K562 (cell line): ENCODE measurements around the gene AKT1. TPM values are rescaled to one million over a fixed set of nuclear protein-coding genes. Genes with fewer than 3 reads are reported as not detected.

ENCODE experiments used
- CREB3 ChIP-seq: fragments of 450-650 bp; conservative IDR thresholded peaks from 2 replicates; pipeline ENCODE4 v1.6.1; 2016; ENCODE audit warnings: missing genetic modification characterization, low read depth, mild to moderate bottlenecking, missing compliant biosample characterization, moderate library complexity
- MNT ChIP-seq, 2 experiments: fragments of 450-650 bp; conservative IDR thresholded peaks; 2 replicates each; pipeline ENCODE4 v1.6.1; 2017; ENCODE audit warnings: mild to moderate bottlenecking in 2 of 2, moderate library complexity in 2 of 2
- NELFE ChIP-seq: IDR thresholded peaks from 2 replicates; pipeline ENCODE4 v1.6.1; 2011; ENCODE audit warnings: mild to moderate bottlenecking; ENCODE audit not compliant: insufficient read depth, insufficient read length
- PATZ1 ChIP-seq: fragments of 250-450 bp; sonication (Bioruptor Pico); IDR thresholded peaks from 2 replicates; pipeline ENCODE4 v1.5.0; 2020; ENCODE audit warnings: mild to moderate bottlenecking, borderline replicate concordance
- RAD51 ChIP-seq: fragments of 450-650 bp; IDR thresholded peaks from 2 replicates; pipeline ENCODE4 v1.7.1; 2016; ENCODE audit warnings: low read depth, mild to moderate bottlenecking, borderline replicate concordance
- polyA plus RNA-seq, 8 experiments: library from polyadenylated mRNA; depleted of rRNA in 4 of 8; stranded (reverse) in 5 of 8; unstranded in 3 of 8; fragments of >200 nt; fragmentation: Nextera tagmentation in 2 of 8; fragmentation: Illumina TruSeq in 1 of 8; extraction: Ambion mirVana in 2 of 8; extraction: Trizol in 1 of 8; gene quantifications; 2 replicates each; pipeline versions ENCODE4 v1.2.1 to v1.2.3, GENCODE V29; 2011 to 2014; ENCODE audit warnings: inconsistent platforms in 1 of 8, missing spikeins in 1 of 8
- total RNA-seq, 7 experiments: library from RNA; depleted of rRNA in 6 of 7; stranded (reverse); fragments of >200 nt in 6 of 7; fragmentation: Illumina TruSeq in 2 of 7; extraction: Trizol in 2 of 7; gene quantifications; 2 replicates each; pipeline versions ENCODE4 v1.2.1 to v1.2.3, GENCODE V29; 2011 to 2021; ENCODE audit warnings: low replicate concordance in 1 of 7

Gene AKT1
- total and polyA plus RNA-seq, 9 of the 15 experiments (the other 6 are each of a cell fraction or from before 2014, with no cell fraction given) = 0.49 to 132 (median 75.1) TPM

- TF ChIP-seq PATZ1 (CRISPR knock-in tag) (no peak), RAD51 (no peak), MNT (conservative IDR thresholded peaks at IDR 0.05) (no peak), NELFE (no peak), CREB3 (no peak)
These were observed 48.9 kb upstream of the AKT1 start (continued) for GRCh38 chr14:104844306-104845032.
